NK-92 (cell line): ENCODE measurements around the gene NLK.

Experiments
- DNase-seq: peaks from one replicate; lab custom pipeline; 2025; ENCODE audit not compliant: unreplicated experiment; lab: John Stamatoyannopoulos, UW

Gene NLK

DNA sequence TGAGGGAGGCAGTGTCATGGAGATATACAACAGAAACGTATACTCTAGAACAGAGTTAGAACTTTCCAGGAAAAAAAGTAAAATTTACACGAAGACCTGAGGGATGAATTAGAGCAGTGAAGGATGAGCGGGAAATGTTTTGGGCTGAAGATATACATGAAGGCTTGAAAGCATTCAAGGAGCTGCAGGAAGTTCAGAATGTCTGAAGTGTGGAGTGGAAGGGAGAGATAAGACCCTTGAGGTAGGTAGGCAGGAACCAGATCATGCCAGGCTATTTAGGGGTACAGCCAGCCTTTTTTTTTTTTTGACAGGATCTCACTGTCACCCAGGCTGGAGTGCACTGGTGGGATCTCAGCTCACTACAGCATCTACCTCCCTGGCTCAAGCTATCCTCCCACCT, 3.2 kb upstream of the NLK start:
- DNase-seq: no peak

DNA sequence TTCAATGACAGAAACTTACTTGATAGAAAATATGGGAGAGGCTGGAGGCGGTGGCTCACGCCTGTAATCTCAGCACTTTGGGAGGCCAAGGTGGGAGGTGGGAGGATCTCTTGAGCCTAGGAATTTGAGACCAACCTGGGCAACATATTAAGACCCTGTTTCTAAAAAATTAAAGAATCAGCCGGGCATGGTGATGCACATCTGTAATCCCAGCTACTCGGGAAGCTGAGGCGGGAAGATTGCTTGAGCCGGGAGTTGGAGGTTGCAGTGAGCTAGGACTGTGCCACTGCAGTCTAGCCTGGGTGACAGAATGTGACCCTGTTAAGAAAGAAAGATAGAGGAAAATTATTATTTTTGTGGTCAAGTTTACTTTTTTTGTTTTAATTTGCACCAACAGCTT, 2.1 kb upstream of the NLK start:
- DNase-seq: no peak

DNA sequence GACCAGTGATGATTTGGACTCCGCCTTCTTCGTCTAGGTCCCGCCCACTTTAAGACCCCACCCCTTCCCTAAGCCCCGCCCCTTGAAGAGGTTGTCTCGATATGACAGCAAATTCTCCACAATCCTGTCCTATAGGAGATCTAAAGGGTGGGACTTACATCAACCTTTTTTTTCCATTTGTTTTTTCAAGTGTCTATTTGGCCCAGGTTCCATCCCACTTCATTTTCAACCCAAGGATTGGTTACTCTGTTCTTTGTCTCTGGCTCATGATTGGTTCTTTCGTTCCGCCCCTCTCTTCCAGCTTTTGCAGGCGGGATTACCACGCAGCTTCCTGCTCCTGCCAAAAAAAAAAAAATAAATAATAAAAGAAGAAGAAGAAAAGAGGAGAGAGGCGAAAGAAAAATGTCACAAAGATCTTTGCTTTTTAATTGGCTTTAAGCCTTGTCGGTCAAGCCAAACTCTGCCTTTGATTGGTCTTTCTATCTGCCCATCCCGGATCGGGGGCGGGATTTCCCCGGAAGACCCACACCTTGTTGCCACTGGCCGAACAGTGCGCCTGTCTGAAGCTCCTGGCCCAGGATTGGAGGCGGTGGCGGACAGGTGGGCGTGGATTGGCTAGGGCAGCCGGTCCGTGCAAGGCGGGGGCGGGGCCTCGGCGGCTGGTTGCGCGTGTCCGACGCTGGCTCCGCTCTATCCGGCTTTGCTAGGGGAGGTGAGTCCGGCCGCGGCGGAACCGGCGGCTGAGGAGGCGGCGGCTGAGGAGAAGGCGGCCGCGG, 1.2 kb upstream of the NLK start:
- DNase-seq: peak; percentile 92

DNA sequence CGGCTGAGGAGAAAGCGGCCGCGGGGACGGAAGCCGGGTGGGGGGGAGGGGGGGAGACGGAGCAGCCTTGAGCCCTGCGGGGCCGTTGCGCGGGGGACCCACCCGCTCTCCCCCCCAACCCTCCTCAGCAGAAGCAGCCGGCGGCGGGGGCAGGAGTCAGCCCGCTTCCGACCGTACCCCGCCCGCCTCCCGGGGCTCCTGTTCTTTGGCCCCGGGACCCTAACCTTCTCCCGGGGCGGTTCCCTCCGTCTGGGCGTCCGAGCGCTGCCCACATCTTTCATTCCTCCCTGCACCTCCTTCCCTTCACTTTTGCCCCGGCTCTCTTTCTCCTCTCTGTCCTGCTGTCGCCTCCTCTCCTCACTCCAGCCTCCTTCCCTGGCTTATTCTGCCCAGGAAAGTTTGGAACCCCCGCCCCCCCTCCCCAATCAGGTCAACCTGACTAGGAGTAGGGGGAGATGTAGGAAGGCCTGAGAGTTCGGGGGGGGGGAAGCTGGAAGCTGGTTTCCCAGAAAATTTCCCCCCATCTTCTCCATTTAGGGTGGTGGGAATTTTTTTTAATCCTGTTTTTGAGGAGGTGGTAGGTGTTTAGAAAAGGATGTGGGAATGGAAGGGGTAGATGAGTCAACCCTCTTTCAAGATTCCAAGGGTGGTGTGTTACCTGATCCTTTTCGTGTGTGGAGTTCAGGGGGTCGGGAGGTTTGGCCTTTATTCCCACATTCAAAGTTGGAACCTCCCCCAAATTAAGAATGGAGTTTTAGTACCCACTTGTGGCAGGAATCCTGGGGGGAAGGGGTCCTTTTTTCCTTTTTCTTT, 427 bp upstream of the NLK start:
- DNase-seq: no peak

DNA sequence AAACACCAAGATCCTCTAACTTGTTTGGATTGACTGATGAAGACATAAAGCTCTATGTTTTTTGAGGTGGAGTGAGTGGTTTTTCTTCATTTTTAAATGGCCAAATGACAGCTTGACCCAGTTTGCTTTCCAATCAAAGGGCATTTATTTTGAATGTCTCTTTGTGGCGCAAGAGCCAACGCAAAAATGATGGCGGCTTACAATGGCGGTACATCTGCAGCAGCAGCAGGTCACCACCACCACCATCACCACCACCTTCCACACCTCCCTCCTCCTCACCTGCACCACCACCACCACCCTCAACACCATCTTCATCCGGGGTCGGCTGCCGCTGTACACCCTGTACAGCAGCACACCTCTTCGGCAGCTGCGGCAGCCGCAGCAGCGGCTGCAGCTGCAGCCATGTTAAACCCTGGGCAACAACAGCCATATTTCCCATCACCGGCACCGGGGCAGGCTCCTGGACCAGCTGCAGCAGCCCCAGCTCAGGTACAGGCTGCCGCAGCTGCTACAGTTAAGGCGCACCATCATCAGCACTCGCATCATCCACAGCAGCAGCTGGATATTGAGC, 329 bp downstream of the NLK start:
- no peak for DNase-seq

DNA sequence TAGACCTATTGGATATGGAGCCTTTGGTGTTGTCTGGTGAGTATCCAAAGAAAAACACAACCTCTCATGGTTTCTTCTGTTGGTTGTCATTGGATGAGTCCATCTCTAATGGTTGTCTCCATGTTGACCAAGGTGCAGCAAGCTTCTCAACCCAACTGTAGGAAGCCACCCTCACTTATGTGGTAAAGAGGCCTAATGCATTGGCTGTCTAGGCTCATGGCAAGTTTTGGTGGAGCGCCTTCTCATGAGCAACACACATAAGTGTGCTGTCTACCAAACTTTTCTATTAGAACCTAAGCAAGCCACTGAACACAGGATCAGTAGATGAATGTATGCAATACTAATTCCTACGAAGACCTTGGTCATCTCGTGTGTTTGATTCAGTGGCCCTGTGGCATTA, 819 bp downstream of the NLK start:
- DNase-seq: no peak

DNA sequence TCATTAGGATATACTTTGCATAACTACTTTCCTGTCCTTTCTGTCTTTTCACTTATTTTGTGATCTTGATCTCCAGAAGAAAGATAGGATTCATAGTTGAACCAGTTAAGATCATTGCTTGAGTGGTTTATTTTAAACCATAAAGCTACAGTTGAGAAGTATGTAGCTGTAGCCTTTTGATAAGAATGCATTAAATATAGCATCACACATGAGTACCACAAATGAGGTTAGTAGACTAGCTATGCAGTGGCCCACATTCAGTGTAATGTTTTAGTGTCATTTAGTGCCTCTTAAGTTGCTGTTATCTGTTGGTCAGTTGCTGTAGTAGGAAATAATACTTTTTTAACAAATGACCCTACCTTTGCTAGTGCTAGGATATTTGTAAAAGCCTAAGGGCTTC, 1.3 kb downstream of the NLK start:
- DNase-seq: no peak

DNA sequence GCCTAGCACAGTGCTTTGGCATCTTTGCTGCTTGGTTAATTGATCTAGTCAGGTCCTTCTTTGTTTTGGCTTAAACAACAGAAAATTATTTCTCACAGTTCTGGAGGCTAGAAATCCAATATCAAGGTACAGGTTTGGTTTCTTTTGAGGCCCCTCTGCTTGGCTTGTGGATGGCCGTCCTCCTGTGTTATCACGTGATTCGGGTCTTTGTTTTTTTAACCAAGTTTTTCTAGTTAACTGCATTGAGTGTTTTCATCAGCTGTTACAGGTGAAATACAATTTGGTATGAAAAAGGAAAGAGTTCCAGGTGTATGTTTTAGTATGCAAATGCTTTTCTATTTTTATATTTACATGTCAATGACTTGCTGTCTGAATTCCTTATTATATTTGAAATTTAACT, 2.8 kb downstream of the NLK start:
- DNase-seq: no peak

DNA sequence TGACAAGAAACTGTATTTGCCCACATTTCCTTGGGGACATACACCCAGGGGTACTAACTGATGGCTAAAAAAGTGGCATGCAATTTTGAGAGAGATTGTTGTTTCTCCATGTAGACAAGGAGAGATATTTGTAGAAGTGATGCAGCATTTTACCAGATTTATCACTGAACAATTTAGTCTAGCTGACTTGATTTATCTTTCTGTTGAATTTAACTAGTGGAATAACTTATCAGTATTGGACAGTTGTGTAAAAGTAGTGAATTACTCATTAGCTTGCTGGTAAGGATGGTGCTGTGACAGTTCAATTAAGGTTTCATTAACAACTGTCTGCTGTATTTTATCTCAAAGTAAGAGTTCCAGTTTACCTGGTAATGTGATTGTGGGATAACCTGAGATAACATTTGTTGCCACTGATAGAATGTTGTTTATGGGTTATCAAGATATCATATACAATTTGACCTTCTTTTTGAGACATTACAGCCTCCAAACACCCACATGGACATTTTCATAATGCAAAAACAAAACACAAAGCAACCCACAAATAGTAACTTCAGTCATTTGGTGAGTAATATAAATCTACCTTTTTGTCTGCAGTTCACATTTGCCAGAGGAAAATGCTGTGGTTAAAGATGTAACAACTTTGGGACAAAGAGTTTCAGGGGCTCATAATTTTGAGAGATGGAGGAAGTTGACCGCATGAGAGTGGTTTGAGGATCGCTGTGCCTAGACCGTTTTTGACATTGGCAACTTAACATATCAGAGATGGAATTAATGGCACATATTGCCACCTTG, 3.8 kb downstream of the NLK start:
- no peak for DNase-seq

DNA sequence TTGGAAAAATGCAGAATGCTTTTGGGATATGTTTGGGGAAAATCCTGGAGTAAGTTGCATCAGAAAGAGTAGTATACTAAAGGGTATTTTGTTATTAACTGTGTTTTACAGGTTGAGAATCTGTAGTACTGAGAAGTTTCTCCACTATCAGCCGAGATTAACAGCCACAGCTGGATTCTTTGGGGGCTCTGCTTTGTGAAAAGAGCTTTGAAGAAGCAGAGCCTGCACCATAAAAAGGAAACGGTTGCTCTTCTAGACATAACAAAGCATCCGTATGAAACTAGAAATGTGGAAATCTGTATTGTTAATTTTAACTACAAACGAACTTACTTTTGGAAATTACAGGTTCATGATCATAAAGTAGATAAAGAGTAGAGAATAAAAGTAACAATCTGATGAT, 5.3 kb downstream of the NLK start:
- DNase-seq: no peak

DNA sequence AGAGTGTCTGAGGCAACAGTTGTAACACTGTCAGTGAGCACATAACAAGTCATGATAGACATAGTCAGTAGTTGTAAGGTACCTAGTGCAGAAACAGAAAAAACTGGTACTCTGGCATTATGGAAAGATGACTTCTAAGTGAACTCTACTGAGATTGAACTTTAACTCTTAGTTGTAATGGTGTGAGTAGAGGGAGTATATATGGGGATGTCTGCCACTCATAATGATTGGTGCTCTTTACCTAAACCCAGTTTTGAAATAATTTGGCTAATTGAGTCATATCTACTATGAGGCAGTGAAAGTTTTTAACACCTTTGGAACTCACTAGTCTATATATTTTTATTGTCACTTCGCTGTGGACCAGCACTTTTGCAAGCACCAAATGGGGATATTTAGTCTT, 6.6 kb downstream of the NLK start:
- no peak for DNase-seq

DNA sequence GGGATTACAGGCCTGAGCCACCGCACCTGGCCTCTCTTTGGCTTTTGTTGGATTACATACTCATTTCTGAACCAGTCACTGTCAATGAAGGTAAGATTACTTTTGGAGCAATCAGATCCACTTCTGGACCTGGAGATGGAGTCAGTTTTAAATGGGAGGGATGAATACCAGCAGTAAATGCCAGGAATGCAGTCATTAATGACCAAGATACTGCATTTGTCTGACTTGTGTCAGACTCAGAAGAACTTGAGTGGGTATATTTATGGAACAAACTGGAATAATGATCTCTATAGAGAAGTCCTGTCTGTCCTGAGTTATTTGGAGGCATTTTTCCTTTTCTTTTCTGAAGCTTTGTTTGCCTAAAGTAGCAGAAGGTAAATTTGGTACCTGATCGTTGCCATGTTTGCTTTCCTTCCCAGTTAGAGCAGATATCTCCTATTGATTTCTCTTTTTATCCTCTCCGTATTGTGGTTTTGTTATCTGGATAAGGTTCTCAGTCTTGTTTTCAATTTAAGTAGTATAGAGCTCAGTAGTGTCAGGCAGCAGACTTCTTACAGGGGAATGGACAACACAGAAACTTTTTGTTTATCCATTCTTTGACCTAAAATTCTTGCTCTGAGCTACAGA, 10.7 kb downstream of the NLK start:
- DNase-seq: no peak

DNA sequence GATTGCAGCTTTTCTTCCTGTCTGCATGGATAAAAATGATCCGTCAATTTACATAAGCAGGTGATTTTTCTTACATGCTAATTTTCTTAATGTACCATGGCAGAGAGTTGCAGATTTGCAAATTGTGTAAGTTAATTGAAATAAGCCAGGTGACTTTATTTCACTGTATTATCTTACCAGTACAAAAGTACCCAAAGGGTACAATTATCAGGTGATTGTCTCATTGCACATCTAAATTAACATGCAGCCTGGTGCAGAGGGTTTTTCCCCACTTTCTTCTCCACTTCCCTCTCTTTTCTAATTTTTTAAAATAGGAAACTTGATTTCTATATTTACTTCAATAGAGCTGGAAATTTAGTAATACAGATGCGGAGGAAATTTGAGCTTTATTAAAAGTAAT, 11.2 kb downstream of the NLK start:
- DNase-seq: no peak

DNA sequence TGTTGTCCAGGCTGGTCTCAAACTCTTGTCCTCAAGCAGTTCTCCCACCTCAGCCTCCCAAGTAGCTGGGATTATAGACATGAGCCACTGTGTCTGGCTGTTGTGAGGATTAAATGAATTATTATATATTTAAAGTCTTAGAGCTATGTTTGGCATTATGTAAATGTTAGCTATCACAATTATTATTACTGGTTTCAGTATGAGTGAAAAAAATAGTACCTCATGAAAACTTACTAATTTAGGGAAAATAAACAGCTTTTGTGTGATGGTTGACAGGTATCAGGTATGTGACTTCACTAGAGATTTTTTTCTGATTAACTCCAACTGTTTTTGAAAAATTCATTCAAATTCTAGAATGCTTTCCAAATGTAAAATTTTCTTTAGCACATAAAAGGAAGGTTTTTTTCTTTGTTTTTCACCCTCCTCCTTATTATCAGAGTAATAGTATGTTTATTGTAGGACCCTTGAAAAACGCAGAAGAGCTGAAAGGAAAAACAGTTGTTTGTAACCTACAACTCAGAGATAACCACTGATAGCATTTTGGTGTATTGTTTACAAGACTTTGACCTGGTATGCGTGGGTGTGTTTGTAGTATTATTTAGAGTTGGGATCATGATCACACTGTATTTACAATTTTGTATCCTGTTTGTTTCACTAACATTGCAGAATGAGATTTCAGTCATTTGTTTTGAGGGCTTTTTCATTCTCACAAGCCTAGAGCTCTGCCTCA, 13.2 kb downstream of the NLK start:
- no peak for DNase-seq

DNA sequence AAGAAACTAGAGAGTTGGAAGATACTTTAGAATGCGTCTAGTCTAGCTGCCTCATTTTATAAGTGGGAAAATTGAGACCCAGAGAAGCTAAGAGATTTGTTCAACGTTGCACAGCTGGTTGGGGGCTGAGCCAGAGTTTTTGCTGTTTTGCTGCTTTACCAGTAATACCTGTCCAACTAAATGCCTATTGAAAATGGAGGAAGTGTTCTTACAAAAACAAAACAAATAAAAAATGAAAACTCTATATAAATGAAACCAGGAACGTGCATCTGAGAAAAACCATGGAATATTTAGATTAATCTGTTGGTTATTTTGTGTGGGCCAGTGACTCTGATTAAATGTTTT, 13.8 kb downstream of the NLK start:
- no peak for DNase-seq

DNA sequence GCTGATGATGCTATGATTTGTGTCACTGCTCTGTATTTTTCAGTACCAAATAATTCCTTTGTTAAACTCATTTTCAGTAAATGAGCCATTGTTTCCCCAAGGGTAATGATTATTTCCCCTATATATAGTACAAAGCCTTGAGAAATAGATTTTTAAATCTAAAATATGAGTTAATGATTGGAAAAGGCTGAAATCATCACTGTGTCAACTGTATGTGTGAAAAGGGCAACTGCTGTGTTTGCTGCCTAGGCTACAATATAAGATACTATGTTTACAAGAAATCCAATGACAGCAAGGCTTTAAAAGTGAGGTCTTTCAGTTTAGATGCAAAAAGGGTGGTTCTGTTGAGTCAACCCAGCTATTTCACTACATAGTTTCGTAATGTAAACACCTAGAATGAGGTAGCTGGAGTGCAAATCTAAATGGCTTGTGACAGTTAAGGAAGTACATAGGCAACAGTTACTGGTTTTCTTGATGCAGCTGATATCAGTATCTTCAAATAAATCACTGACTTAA, 15.3 kb downstream of the NLK start:
- no peak for DNase-seq

DNA sequence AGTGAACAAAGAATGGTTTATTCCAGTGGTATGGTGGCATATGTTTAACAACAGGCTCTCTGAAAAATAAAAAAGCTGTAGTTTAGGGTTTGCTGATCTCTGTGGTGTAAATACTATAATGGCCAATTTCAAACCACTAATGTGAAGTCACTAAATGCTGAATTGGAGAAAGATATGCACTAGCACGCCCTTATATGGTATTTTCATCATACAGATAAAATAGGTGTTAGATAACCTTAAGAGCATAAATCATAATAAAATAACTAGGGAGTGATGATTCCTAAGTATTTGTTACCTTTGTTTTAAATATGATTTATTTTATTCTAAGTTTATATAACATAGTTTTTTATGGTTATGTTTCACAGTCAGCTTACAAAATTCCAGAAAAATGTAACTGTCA, 17.2 kb downstream of the NLK start:
- DNase-seq: no peak

DNA sequence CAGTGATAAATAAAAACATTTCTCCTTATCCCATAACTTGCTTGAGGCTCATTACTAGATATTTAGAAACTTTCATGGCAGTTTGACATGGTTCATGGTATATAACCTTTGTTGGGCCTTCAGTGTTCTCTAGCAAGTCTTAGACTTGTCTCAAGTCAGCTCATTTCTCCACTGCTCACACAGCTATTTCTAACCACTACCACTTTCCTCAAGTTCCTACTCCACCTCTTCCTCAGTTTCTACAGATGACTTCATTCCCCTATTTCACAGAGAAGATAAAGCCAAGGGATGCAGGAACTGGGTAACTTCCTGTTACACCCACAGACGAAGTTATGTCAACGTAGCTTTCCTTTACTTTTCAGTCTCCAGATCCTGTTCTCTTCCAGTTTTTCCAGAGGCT, 23.2 kb downstream of the NLK start:
- no peak for DNase-seq

DNA sequence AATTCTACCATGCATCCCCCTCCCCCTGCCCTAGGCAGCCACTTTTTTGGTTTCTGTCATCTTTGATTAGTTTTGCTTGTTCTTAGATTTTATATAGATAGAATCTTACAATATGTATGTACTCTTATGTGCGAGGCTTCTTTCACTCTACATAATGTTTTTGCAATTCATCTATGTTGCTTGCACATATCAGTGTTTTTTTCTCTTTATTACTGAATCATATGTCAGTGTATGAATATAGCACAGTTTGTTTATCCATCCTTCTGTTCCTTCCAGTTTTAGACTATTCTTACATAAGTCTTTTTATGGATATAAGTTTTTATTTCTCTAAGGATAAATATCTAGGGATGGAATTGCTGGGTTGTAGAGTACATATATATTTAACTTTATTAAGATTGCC, 26.6 kb downstream of the NLK start:
- no peak for DNase-seq

DNA sequence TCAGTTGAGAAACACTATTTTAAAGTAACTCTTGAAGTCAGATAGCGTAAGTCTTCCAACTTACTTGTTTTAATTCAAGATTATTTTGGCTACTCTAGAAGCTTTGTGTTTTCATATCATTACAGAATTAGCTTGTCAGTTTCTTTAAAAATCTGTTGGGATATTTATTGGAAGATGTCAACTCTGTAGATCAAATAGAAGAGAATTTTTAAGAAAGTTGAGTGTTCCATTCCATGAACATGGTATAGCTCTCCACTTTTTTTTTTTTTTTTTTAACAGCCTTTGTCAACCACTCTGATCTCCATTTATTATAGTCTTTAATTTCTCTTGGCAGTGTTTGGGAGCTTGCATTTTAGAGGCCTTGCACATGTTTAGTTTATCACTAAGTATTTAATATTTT, 28.7 kb downstream of the NLK start:
- no peak for DNase-seq
